PC-3 (cell line): ENCODE measurements around the gene C17orf78.

Experiments
- CTCF ChIP-seq: fragments of 300-600 bp; sonication (generic); conservative IDR thresholded peaks from 2 replicates; pipeline ENCODE4 v1.5.1; 2017; ENCODE audit warnings: antibody characterized with exemption, low read depth, mild to moderate bottlenecking, low read length
- EZH2 ChIP-seq: fragments of 300-600 bp; sonication (generic); IDR thresholded peaks from one replicate; pipeline ENCODE4 v1.6.1; 2017; ENCODE audit warnings: antibody characterized with exemption, mild to moderate bottlenecking, low read length; ENCODE audit not compliant: unreplicated experiment

GRCh38 chr17:37425268-37425667 is 49.5 kb downstream of the C17orf78 start:
- TF ChIP-seq CTCF, result no peak
- TF ChIP-seq EZH2, result no peak
